Mucosa of gallbladder (tissue), 1 donor: ENCODE data around the gene RETREG2. TPM values are rescaled to one million over a fixed set of nuclear protein-coding genes. Genes with fewer than 3 reads are reported as not detected.

Experiments
- total RNA-seq: library from RNA; stranded (reverse); gene quantifications from one replicate; pipeline ENCODE4 v1.2.1, GENCODE V29; 2021
- donor health status: DM: no; HTN: no; CAD: no.

The RETREG2 gene
- total RNA-seq, 1 donor from 2014 or later, result 116 TPM

Other genes starting within 250 kb of the RETREG2 start
- gene CDK5R2, start 218.6 kb upstream of the RETREG2 start, total RNA-seq, result 0.14 TPM
- not detected for gene FEV, start 193.1 kb upstream of the RETREG2 start, total RNA-seq
- not detected for gene CRYBA2, start 184.9 kb upstream of the RETREG2 start, total RNA-seq
- gene CFAP65, start 136.8 kb upstream of the RETREG2 start, total RNA-seq, result 0.29 TPM
- 12.8 TPM for gene IHH, start 117.4 kb upstream of the RETREG2 start, total RNA-seq
- 8.7 TPM for gene NHEJ1, start 17.5 kb upstream of the RETREG2 start, total RNA-seq
- gene SLC23A3, start 8.2 kb upstream of the RETREG2 start, total RNA-seq, result 4.7 TPM
- gene CNPPD1, start 1.4 kb upstream of the RETREG2 start, total RNA-seq, result 81.2 TPM
- 52.6 TPM for gene ZFAND2B, start 28.5 kb downstream of the RETREG2 start, total RNA-seq
- gene ABCB6, start 40.7 kb downstream of the RETREG2 start, total RNA-seq, result 65.8 TPM
- gene ATG9A, start 51.4 kb downstream of the RETREG2 start, total RNA-seq, result 73.1 TPM
- gene ANKZF1, start 51.5 kb downstream of the RETREG2 start, total RNA-seq, result 74.4 TPM
- gene GLB1L, start 67.2 kb downstream of the RETREG2 start, total RNA-seq, result 22.2 TPM
- 27.5 TPM for gene STK16, start 67.2 kb downstream of the RETREG2 start, total RNA-seq
- gene TUBA4B, start 75.0 kb downstream of the RETREG2 start, total RNA-seq, result not detected
- 40.6 TPM for gene TUBA4A, start 75.6 kb downstream of the RETREG2 start, total RNA-seq
- gene DNAJB2, start 101.1 kb downstream of the RETREG2 start, total RNA-seq, result 161 TPM
- gene PTPRN, start 131.1 kb downstream of the RETREG2 start, total RNA-seq, result 0.60 TPM
- not detected for gene RESP18, start 154.5 kb downstream of the RETREG2 start, total RNA-seq
- gene DNPEP, start 209.6 kb downstream of the RETREG2 start, total RNA-seq, result 58.5 TPM
- gene DES, start 240.1 kb downstream of the RETREG2 start, total RNA-seq, result 3,602 TPM